Nephron progenitor cell (in vitro differentiated cells): ENCODE data around the gene ABCC8.

Experiments used
- DNase-seq: peaks from one replicate; pipeline ENCODE4 v3.0.0; 2021
- H3K27ac Mint-ChIP-seq: 2 replicates; pipeline ENCODE4 v1.8.0; 2021; ENCODE audit warnings: mild to moderate bottlenecking, moderate library complexity, mixed read lengths
- H3K27me3 Mint-ChIP-seq: 2 replicates; pipeline ENCODE4 v1.8.0; 2021; ENCODE audit warnings: mild to moderate bottlenecking, low read depth, mixed read lengths; ENCODE audit not compliant: poor library complexity
- H3K36me3 Mint-ChIP-seq: 2 replicates; pipeline ENCODE4 v1.8.0; 2021; ENCODE audit warnings: low read depth, mixed read lengths
- H3K4me1 Mint-ChIP-seq: 2 replicates; pipeline ENCODE4 v1.8.0; 2021; ENCODE audit warnings: mixed read lengths
- H3K4me3 Mint-ChIP-seq: 2 replicates; pipeline ENCODE4 v1.8.0; 2021; ENCODE audit warnings: mild to moderate bottlenecking, moderate library complexity, mixed read lengths
- H3K9me3 Mint-ChIP-seq: 2 replicates; pipeline ENCODE4 v1.8.0; 2021; ENCODE audit warnings: mild to moderate bottlenecking, moderate library complexity, mixed read lengths
- CTCF ChIP-seq: fragments of 200-600 bp; sonication (generic); IDR thresholded peaks from 2 replicates; pipeline ENCODE4 v1.5.0; 2021; ENCODE audit warnings: antibody characterized with exemption

ABCC8 gene

GRCh38 chr11:17414992-17415391 lies 61.7 kb downstream of the ABCC8 start:
- peaks cover 32% of the 10 kb centered on the region for H3K27me3 Mint-ChIP-seq
- H3K36me3 Mint-ChIP-seq: no peaks in the 10 kb centered on the region
- peaks cover 22% of the 10 kb centered on the region for H3K4me1 Mint-ChIP-seq
- TF ChIP-seq CTCF: no peak
- no peak overlapping the region for H3K4me3 Mint-ChIP-seq
- no peak overlapping the region for H3K27ac Mint-ChIP-seq
- no peak for DNase-seq
- H3K9me3 Mint-ChIP-seq: no peaks in the 10 kb centered on the region

GRCh38 chr11:17414317-17414737 lies 62.3 kb downstream of the ABCC8 start:
- Mint-ChIP-seq H3K27me3 (peaks cover 26% of the 10 kb centered on the region), H3K27ac (no peak overlapping the region)
- TF ChIP-seq CTCF: no peak

GRCh38 chr11:17413414-17414316 lies 63.0 kb downstream of the ABCC8 start:
- DNase-seq: no peak
- H3K27ac Mint-ChIP-seq: no peak overlapping the region
- H3K9me3 Mint-ChIP-seq: no peaks in the 10 kb centered on the region
- peaks cover 11% of the 10 kb centered on the region for H3K4me1 Mint-ChIP-seq
- no peak overlapping the region for H3K4me3 Mint-ChIP-seq
- TF ChIP-seq CTCF: no peak
- H3K36me3 Mint-ChIP-seq: no peaks in the 10 kb centered on the region
- H3K27me3 Mint-ChIP-seq: peaks cover 24% of the 10 kb centered on the region

More at GRCh38 chr11:17414317-17414737, 62.3 kb downstream of the ABCC8 start:
- H3K36me3 Mint-ChIP-seq: no peaks in the 10 kb centered on the region
- no peaks in the 10 kb centered on the region for H3K9me3 Mint-ChIP-seq
- H3K4me1 Mint-ChIP-seq: peaks cover 18% of the 10 kb centered on the region
- H3K4me3 Mint-ChIP-seq: no peak overlapping the region
- DNase-seq: no peak

GRCh38 chr11:17412488-17413180 lies 64.0 kb downstream of the ABCC8 start:
- Mint-ChIP-seq H3K4me3 (no peak overlapping the region), H3K27ac (no peak overlapping the region), H3K27me3 (peaks cover 16% of the 10 kb centered on the region), H3K36me3 (no peaks in the 10 kb centered on the region), H3K4me1 (peaks cover 5% of the 10 kb centered on the region), H3K9me3 (no peaks in the 10 kb centered on the region)
- no peak for TF ChIP-seq CTCF
- DNase-seq: no peak

- H3K27ac Mint-ChIP-seq: no peak overlapping the region
- no peak overlapping the region for H3K4me3 Mint-ChIP-seq
- TF ChIP-seq CTCF: no peak
- H3K36me3 Mint-ChIP-seq: no peaks in the 10 kb centered on the region
- no peak for DNase-seq
- H3K9me3 Mint-ChIP-seq: no peaks in the 10 kb centered on the region
- peaks cover 12% of the 10 kb centered on the region for H3K4me1 Mint-ChIP-seq
- H3K27me3 Mint-ChIP-seq: peaks cover 15% of the 10 kb centered on the region
Measured at GRCh38 chr11:17411418-17411817, 65.2 kb downstream of the ABCC8 start.
